GM23338 (cell line): Measurements from ENCODE around the gene KLF7. TPM values are rescaled to one million over a fixed set of nuclear protein-coding genes. Genes with fewer than 3 reads are reported as not detected.

Source experiments
- ATAC-seq: fragments of 200-7000 bp; cut with Tn5 transposase; 3 replicates; pipeline ENCODE4 v1.9.1; 2020
- DNase-seq: peaks from one replicate; pipeline ENCODE4 v3.0.0-alpha.2; 2015; ENCODE audit warnings: low spot score
- H2AFZ ChIP-seq: fragments of 200-600 bp; sonication (generic); 2 replicates; pipeline ENCODE4 v1.8.0; 2016; ENCODE audit warnings: antibody characterized with exemption, mild to moderate bottlenecking, moderate library complexity
- H3F3A ChIP-seq: fragments of 200-600 bp; sonication (generic); replicated peaks from 2 replicates; pipeline ENCODE4 v1.8.0; 2017; ENCODE audit warnings: antibody characterized with exemption, mixed run types, low read depth
- H3K27ac ChIP-seq: fragments of 200-600 bp; sonication (generic); 2 replicates; pipeline ENCODE4 v1.6.1; 2016; ENCODE audit warnings: low read depth
- H3K27me3 ChIP-seq: fragments of 200-600 bp; sonication (generic); 2 replicates; pipeline ENCODE4 v1.8.0; 2016; ENCODE audit warnings: mild to moderate bottlenecking, mixed run types, moderate library complexity; ENCODE audit not compliant: insufficient read depth
- H3K36me3 ChIP-seq: fragments of 200-600 bp; sonication (generic); 2 replicates; pipeline ENCODE4 v1.8.0; 2016; ENCODE audit warnings: mild to moderate bottlenecking; ENCODE audit not compliant: insufficient read depth
- H3K4me1 ChIP-seq: fragments of 200-600 bp; sonication (generic); 2 replicates; pipeline ENCODE4 v1.8.0; 2016; ENCODE audit warnings: mild to moderate bottlenecking, moderate library complexity; ENCODE audit not compliant: insufficient read depth
- H3K4me2 ChIP-seq: fragments of 200-600 bp; sonication (generic); 2 replicates; pipeline ENCODE4 v1.7.1; 2017; ENCODE audit warnings: mixed run types
- H3K4me3 ChIP-seq: fragments of 200-600 bp; sonication (generic); 2 replicates; pipeline ENCODE4 v1.6.1; 2016; ENCODE audit warnings: mixed run types
- H3K79me2 ChIP-seq: fragments of 200-600 bp; sonication (generic); replicated peaks from 2 replicates; pipeline ENCODE4 v1.8.0; 2017; ENCODE audit warnings: mild to moderate bottlenecking; ENCODE audit not compliant: insufficient read depth
- H3K9me2 ChIP-seq: fragments of 200-600 bp; sonication (generic); 2 replicates; pipeline ENCODE4 v1.8.0; 2017; ENCODE audit not compliant: insufficient read depth
- H4K20me1 ChIP-seq: fragments of 200-600 bp; sonication (generic); replicated peaks from 2 replicates; pipeline ENCODE4 v1.8.0; 2017; ENCODE audit warnings: mild to moderate bottlenecking; ENCODE audit not compliant: insufficient read depth
- H3K27ac Mint-ChIP-seq: 2 replicates; pipeline ENCODE4 v1.8.0; 2020; ENCODE audit warnings: inconsistent platforms, mild to moderate bottlenecking, moderate library complexity, mixed read lengths
- H3K27me3 Mint-ChIP-seq: 3 replicates; pipeline ENCODE4 v1.8.0; 2022; ENCODE audit warnings: low read depth, mild to moderate bottlenecking, moderate library complexity, mixed read lengths, inconsistent platforms; ENCODE audit not compliant: insufficient read depth, poor library complexity
- H3K36me3 Mint-ChIP-seq: 3 replicates; pipeline ENCODE4 v1.8.0; 2021; ENCODE audit warnings: low read depth, mild to moderate bottlenecking, inconsistent platforms, moderate library complexity, mixed read lengths
- H3K4me1 Mint-ChIP-seq: 3 replicates; pipeline ENCODE4 v1.8.0; 2020; ENCODE audit warnings: mild to moderate bottlenecking, inconsistent platforms, mixed read lengths
- H3K4me3 Mint-ChIP-seq: 3 replicates; pipeline ENCODE4 v1.8.0; 2021; ENCODE audit warnings: moderate library complexity, mild to moderate bottlenecking, inconsistent platforms, mixed read lengths
- H3K9me3 Mint-ChIP-seq: 3 replicates; pipeline ENCODE4 v1.8.0; 2020; ENCODE audit warnings: moderate library complexity, mild to moderate bottlenecking, inconsistent platforms, mixed read lengths
- JUNB ChIP-seq: IDR thresholded peaks from one replicate; pipeline ENCODE4 v1.6.1; 2016; ENCODE audit warnings: antibody characterized with exemption; ENCODE audit not compliant: unreplicated experiment
- NANOG ChIP-seq: IDR thresholded peaks from 2 replicates; pipeline ENCODE4 v1.6.1; 2016; ENCODE audit warnings: antibody characterized with exemption, borderline replicate concordance
- POLR2AphosphoS5 ChIP-seq: IDR thresholded peaks from 2 replicates; pipeline ENCODE4 v1.6.1; 2016; ENCODE audit warnings: antibody characterized with exemption, low read depth
- STAT1 ChIP-seq: IDR thresholded peaks from one replicate; pipeline ENCODE4 v1.6.1; 2016; ENCODE audit warnings: antibody characterized with exemption; ENCODE audit not compliant: unreplicated experiment
- polyA plus RNA-seq: library from polyadenylated mRNA; unstranded; fragments of >200 nt; fragmentation: Nextera tagmentation; extraction: Ambion mirVana; gene quantifications from 2 replicates; pipeline ENCODE4 v1.2.1, GENCODE V29; 2016
- total RNA-seq: library from RNA; depleted of rRNA; stranded (reverse); fragments of >200 nt; shearing (Covaris generic); gene quantifications from 2 replicates; pipeline ENCODE4 v1.2.3, GENCODE V29; 2014
- TF ChIP-seq, protein P1 (sequence below): fragments of 250-450 bp; sonication (Bioruptor Pico); IDR thresholded peaks from 2 replicates; pipeline ENCODE4 v1.5.0; 2020; ENCODE audit warnings: mild to moderate bottlenecking, moderate library complexity

Gene KLF7
- total and polyA plus RNA-seq, 2 experiments from 2014 or later, result 5.7 to 15.4 TPM

DNA sequence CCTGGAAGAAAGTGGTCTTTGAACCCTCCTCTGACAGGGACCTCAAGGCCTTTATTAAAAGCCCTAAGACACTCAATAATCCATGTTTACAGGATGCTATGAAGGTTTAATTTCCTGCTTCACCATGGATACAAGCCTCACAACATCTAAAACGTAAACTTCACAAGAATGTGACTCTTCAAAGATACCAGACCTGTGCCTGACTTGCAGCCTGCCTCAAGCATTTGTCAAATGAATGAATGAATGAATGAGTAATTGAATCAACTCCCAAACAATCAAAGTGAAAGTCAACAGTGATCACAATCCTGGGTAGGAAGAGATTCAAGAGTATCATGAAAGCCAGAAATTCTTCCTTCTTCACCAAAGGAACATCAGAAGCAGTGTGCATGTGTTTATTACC, 30.4 kb downstream of the KLF7 start:
- Histone ChIP-seq H3K4me2 (no peak overlapping the region), H3K4me3 (no peak overlapping the region), H3K4me1 (peaks cover 49% of the 10 kb centered on the region), H3K79me2 (peaks cover 94% of the 10 kb centered on the region), H3K27ac (no peak overlapping the region; the same call in 1 of the 2 replicates), H3F3A (no peaks in the 10 kb centered on the region), H3K36me3 (no peaks in the 10 kb centered on the region), H4K20me1 (no peaks in the 10 kb centered on the region), H3K9me2 (peaks cover 11% of the 10 kb centered on the region), H2AFZ (no peak overlapping the region), H3K27me3 (no peaks in the 10 kb centered on the region)
- TF ChIP-seq NANOG (no peak), POLR2AphosphoS5 (no peak)
- TF ChIP-seq, protein P1, sequence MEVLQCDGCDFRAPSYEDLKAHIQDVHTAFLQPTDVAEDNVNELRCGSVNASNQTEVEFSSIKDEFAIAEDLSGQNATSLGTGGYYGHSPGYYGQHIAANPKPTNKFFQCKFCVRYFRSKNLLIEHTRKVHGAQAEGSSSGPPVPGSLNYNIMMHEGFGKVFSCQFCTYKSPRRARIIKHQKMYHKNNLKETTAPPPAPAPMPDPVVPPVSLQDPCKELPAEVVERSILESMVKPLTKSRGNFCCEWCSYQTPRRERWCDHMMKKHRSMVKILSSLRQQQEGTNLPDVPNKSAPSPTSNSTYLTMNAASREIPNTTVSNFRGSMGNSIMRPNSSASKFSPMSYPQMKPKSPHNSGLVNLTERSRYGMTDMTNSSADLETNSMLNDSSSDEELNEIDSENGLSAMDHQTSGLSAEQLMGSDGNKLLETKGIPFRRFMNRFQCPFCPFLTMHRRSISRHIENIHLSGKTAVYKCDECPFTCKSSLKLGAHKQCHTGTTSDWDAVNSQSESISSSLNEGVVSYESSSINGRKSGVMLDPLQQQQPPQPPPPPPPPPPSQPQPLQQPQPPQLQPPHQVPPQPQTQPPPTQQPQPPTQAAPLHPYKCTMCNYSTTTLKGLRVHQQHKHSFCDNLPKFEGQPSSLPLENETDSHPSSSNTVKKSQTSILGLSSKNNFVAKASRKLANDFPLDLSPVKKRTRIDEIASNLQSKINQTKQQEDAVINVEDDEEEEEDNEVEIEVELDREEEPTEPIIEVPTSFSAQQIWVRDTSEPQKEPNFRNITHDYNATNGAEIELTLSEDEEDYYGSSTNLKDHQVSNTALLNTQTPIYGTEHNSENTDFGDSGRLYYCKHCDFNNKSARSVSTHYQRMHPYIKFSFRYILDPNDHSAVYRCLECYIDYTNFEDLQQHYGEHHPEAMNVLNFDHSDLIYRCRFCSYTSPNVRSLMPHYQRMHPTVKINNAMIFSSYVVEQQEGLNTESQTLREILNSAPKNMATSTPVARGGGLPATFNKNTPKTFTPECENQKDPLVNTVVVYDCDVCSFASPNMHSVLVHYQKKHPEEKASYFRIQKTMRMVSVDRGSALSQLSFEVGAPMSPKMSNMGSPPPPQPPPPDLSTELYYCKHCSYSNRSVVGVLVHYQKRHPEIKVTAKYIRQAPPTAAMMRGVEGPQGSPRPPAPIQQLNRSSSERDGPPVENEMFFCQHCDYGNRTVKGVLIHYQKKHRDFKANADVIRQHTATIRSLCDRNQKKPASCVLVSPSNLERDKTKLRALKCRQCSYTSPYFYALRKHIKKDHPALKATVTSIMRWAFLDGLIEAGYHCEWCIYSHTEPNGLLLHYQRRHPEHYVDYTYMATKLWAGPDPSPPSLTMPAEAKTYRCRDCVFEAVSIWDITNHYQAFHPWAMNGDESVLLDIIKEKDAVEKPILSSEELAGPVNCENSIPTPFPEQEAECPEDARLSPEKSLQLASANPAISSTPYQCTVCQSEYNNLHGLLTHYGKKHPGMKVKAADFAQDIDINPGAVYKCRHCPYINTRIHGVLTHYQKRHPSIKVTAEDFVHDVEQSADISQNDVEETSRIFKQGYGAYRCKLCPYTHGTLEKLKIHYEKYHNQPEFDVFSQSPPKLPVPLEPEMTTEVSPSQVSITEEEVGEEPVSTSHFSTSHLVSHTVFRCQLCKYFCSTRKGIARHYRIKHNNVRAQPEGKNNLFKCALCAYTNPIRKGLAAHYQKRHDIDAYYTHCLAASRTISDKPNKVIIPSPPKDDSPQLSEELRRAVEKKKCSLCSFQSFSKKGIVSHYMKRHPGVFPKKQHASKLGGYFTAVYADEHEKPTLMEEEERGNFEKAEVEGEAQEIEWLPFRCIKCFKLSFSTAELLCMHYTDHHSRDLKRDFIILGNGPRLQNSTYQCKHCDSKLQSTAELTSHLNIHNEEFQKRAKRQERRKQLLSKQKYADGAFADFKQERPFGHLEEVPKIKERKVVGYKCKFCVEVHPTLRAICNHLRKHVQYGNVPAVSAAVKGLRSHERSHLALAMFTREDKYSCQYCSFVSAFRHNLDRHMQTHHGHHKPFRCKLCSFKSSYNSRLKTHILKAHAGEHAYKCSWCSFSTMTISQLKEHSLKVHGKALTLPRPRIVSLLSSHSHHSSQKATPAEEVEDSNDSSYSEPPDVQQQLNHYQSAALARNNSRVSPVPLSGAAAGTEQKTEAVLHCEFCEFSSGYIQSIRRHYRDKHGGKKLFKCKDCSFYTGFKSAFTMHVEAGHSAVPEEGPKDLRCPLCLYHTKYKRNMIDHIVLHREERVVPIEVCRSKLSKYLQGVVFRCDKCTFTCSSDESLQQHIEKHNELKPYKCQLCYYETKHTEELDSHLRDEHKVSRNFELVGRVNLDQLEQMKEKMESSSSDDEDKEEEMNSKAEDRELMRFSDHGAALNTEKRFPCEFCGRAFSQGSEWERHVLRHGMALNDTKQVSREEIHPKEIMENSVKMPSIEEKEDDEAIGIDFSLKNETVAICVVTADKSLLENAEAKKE (CRISPR knock-in tag), result no peak
- DNase-seq, result no peak
- no peak overlapping the region for H3K27ac Mint-ChIP-seq
- H3K4me3 Mint-ChIP-seq, result no peak overlapping the region
- H3K9me3 Mint-ChIP-seq, result peaks cover 3% of the 10 kb centered on the region; the same call in 2 of the 3 replicates
- peaks cover 8% of the 10 kb centered on the region for H3K27me3 Mint-ChIP-seq
- H3K36me3 Mint-ChIP-seq, result peaks cover 18% of the 10 kb centered on the region
- ATAC-seq, result no peak
- peaks cover 55% of the 10 kb centered on the region for H3K4me1 Mint-ChIP-seq

DNA sequence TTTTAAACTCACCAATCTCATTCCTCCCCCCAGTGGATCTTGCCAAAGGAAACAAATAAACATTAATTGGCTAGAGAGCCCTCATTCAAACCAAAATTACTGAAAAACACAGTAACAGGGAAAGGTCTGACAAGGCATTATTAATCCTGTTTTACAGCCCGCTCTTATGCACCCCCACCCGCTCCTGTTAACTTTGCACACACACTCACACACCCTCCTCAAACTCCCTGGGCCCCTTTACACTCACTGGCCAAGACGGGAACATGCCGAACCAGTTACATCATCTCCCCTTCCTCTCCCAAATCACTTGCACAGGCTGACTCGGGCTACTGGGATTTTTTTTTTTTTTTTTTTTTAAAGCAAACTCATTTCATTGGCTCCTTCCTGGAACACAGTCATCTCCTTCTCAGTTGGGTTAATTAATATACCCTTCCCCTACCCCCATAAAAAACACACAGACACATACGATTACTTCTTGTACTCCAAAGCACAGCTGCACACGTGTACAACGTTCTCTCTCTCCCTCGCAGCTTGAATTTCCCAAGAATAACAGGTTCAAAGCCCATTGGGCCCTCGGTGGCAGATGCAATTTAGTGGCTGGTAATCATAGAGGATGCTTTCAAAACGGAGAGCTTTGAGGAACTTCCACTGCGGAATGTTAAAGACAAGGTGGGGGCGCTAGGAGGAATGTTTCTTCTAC, 31.8 kb downstream of the KLF7 start:
- no peaks in the 10 kb centered on the region for H3F3A ChIP-seq
- peak overlapping the region; percentile 89 for H3K27ac Mint-ChIP-seq
- peaks cover 22% of the 10 kb centered on the region for H3K36me3 Mint-ChIP-seq
- H3K27me3 ChIP-seq, result no peaks in the 10 kb centered on the region
- H2AFZ ChIP-seq, result no peak overlapping the region
- no peaks in the 10 kb centered on the region for H3K36me3 ChIP-seq
- peaks cover 8% of the 10 kb centered on the region for H3K27me3 Mint-ChIP-seq
- H3K4me1 Mint-ChIP-seq, result peaks cover 51% of the 10 kb centered on the region
- no peaks in the 10 kb centered on the region for H4K20me1 ChIP-seq
- peak overlapping the region; percentile 32; the same call in 1 of the 3 replicates for H3K4me3 Mint-ChIP-seq
- peaks cover 3% of the 10 kb centered on the region; the same call in 2 of the 3 replicates for H3K9me3 Mint-ChIP-seq
- ATAC-seq (peak; percentile 75), DNase-seq (peak; percentile 55)
- H3K27ac ChIP-seq, result peak overlapping the region; percentile 27; the same call in 1 of the 2 replicates
- H3K79me2 ChIP-seq, result peaks cover 94% of the 10 kb centered on the region
- H3K4me3 ChIP-seq, result no peak overlapping the region
- H3K4me2 ChIP-seq, result peak overlapping the region; percentile 64
- H3K9me2 ChIP-seq, result peaks cover 6% of the 10 kb centered on the region
- H3K4me1 ChIP-seq, result peaks cover 39% of the 10 kb centered on the region
- TF ChIP-seq STAT1, result no peak
- TF ChIP-seq POLR2AphosphoS5, result no peak
- TF ChIP-seq, protein P1 (CRISPR knock-in tag), result no peak
- no peak for TF ChIP-seq JUNB
